Ishikawa (cell line): Measurements from ENCODE around the gene FAM174C.

ENCODE experiments used
- CEBPB ChIP-seq: IDR thresholded peaks from 2 replicates; pipeline ENCODE4 v1.6.1; 2012
- CREB1 ChIP-seq: IDR thresholded peaks from 2 replicates; pipeline ENCODE4 v1.6.1; 2012; ENCODE audit warnings: low read depth
- EGR1 ChIP-seq: IDR thresholded peaks from 2 replicates; pipeline ENCODE4 v1.6.1; 2012
- EP300 ChIP-seq: IDR thresholded peaks from 2 replicates; pipeline ENCODE4 v1.6.1; 2012; ENCODE audit warnings: borderline replicate concordance
- FOXM1 ChIP-seq: IDR thresholded peaks from 2 replicates; pipeline ENCODE4 v1.6.1; 2012; ENCODE audit warnings: low read depth, borderline replicate concordance
- NFIC ChIP-seq: IDR thresholded peaks from 2 replicates; pipeline ENCODE4 v1.6.1; 2012
- RAD21 ChIP-seq: IDR thresholded peaks from 2 replicates; pipeline ENCODE4 v1.6.1; 2012; ENCODE audit warnings: low read depth
- TAF1 ChIP-seq: IDR thresholded peaks from 2 replicates; pipeline ENCODE4 v1.6.1; 2012; ENCODE audit warnings: low read depth, mild to moderate bottlenecking
- TCF12 ChIP-seq: IDR thresholded peaks from 2 replicates; pipeline ENCODE4 v1.6.1; 2012; ENCODE audit warnings: low read depth
- TEAD4 ChIP-seq: IDR thresholded peaks from 2 replicates; pipeline ENCODE4 v1.6.1; 2012
- YY1 ChIP-seq: IDR thresholded peaks from 2 replicates; pipeline ENCODE4 v1.6.1; 2012; ENCODE audit warnings: low read depth
- ZBTB7A ChIP-seq: IDR thresholded peaks from 2 replicates; pipeline ENCODE4 v1.6.1; 2012; ENCODE audit warnings: low read depth
- TF ChIP-seq, protein P1 (sequence below): IDR thresholded peaks from 2 replicates; pipeline ENCODE4 v1.6.1; 2012
- TF ChIP-seq, protein P2 (sequence below): IDR thresholded peaks from 2 replicates; pipeline ENCODE4 v1.6.1; 2012; ENCODE audit warnings: low read depth, mild to moderate bottlenecking
- TF ChIP-seq, protein P3 (sequence below): IDR thresholded peaks from 2 replicates; pipeline ENCODE4 v1.6.1; 2012

Gene FAM174C

GRCh38 chr19:1265615-1266128 lies 9.7 kb upstream of the FAM174C start:
- TF ChIP-seq CEBPB (no peak; the same call in 1 of the 2 replicates), EP300 (peak; percentile 3; the same call in 1 of the 2 replicates), TEAD4 (no peak), FOXM1 (no peak)

- TF ChIP-seq CEBPB (no peak), NFIC (peak; percentile 86), TEAD4 (0 out of 2 replicates have a peak, but pooled peaks have one; percentile 10), EP300 (peak; percentile 80), ZBTB7A (peak; percentile 89), TAF1 (no peak), FOXM1 (peak; percentile 45), TCF12 (peak; percentile 96), EGR1 (peak; percentile 89)
- TF ChIP-seq, protein P1, sequence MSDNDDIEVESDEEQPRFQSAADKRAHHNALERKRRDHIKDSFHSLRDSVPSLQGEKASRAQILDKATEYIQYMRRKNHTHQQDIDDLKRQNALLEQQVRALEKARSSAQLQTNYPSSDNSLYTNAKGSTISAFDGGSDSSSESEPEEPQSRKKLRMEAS: peak; percentile 33; the same call in 1 of the 2 replicates
Measured at GRCh38 chr19:1266129-1266915, 9.0 kb upstream of the FAM174C start.

DNA sequence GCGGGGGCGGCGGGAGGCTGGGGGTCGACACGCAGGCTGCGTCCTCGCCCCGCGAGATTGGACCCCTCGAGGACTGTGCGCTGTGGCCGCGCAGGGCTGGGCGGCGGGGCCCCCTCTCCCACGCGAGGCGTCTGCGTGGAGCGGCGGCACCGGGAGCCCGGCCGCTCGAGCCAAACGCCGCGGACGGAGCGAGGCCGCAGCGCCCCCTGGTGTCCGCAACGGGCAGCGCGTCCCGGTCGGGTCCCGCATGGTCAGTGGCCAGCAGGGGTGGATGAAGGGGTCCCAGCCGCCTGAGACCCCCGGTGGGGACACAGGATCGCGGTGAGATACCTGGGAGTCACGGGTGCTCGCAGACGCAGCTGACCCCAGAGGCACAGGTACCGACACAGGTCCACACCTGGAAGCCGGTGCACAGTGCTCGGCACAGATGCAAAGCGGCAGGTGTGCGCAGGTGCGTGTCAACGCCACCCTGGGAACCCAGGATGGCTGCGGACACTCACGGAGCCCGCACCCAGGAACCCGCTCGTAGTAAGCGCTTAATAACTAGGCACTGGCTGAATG lies 8.3 kb upstream of the FAM174C start:
- no peak for TF ChIP-seq EP300
- TF ChIP-seq, protein P2, sequence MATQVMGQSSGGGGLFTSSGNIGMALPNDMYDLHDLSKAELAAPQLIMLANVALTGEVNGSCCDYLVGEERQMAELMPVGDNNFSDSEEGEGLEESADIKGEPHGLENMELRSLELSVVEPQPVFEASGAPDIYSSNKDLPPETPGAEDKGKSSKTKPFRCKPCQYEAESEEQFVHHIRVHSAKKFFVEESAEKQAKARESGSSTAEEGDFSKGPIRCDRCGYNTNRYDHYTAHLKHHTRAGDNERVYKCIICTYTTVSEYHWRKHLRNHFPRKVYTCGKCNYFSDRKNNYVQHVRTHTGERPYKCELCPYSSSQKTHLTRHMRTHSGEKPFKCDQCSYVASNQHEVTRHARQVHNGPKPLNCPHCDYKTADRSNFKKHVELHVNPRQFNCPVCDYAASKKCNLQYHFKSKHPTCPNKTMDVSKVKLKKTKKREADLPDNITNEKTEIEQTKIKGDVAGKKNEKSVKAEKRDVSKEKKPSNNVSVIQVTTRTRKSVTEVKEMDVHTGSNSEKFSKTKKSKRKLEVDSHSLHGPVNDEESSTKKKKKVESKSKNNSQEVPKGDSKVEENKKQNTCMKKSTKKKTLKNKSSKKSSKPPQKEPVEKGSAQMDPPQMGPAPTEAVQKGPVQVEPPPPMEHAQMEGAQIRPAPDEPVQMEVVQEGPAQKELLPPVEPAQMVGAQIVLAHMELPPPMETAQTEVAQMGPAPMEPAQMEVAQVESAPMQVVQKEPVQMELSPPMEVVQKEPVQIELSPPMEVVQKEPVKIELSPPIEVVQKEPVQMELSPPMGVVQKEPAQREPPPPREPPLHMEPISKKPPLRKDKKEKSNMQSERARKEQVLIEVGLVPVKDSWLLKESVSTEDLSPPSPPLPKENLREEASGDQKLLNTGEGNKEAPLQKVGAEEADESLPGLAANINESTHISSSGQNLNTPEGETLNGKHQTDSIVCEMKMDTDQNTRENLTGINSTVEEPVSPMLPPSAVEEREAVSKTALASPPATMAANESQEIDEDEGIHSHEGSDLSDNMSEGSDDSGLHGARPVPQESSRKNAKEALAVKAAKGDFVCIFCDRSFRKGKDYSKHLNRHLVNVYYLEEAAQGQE: no peak
- TF ChIP-seq RAD21: peak; percentile 83
- no peak for TF ChIP-seq TEAD4
- TF ChIP-seq EGR1: peak; percentile 78; the same call in 1 of the 2 replicates
- TF ChIP-seq FOXM1: no peak
- no peak for TF ChIP-seq CEBPB
- TF ChIP-seq TCF12: no peak
- TF ChIP-seq YY1: no peak
- TF ChIP-seq NFIC: no peak
- TF ChIP-seq, protein P3, sequence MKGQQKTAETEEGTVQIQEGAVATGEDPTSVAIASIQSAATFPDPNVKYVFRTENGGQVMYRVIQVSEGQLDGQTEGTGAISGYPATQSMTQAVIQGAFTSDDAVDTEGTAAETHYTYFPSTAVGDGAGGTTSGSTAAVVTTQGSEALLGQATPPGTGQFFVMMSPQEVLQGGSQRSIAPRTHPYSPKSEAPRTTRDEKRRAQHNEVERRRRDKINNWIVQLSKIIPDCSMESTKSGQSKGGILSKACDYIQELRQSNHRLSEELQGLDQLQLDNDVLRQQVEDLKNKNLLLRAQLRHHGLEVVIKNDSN: no peak
- TF ChIP-seq TAF1: no peak
- TF ChIP-seq, protein P1: 0 out of 2 replicates have a peak, but pooled peaks have one; percentile 20
- TF ChIP-seq CREB1: no peak
- TF ChIP-seq ZBTB7A: peak; percentile 100

GRCh38 chr19:1267477-1268225 lies 7.7 kb upstream of the FAM174C start:
- TF ChIP-seq RAD21 (no peak), EGR1 (no peak), CEBPB (peak; percentile 88), TEAD4 (no peak), CREB1 (no peak), TAF1 (0 out of 2 replicates have a peak, but pooled peaks have one; percentile 27), NFIC (no peak)
- TF ChIP-seq, protein P2: no peak

- no peak for TF ChIP-seq CEBPB
- TF ChIP-seq TEAD4: no peak
- no peak for TF ChIP-seq YY1
- TF ChIP-seq, protein P3: no peak
- TF ChIP-seq EGR1: no peak
- no peak for TF ChIP-seq ZBTB7A
- TF ChIP-seq, protein P2: no peak
- TF ChIP-seq, protein P1: no peak
- no peak for TF ChIP-seq TAF1
- TF ChIP-seq CREB1: no peak
- TF ChIP-seq RAD21: no peak
- TF ChIP-seq EP300: no peak
- no peak; the same call in 1 of the 2 replicates for TF ChIP-seq TCF12
- no peak for TF ChIP-seq NFIC
- no peak for TF ChIP-seq FOXM1
Measured at GRCh38 chr19:1268226-1269064, 6.9 kb upstream of the FAM174C start.
